Measurements from ENCODE around the gene LIME1.
"Not testable (repeated sequence)": the region's sequence is repeated elsewhere in the genome, so short reads cannot be mapped to it uniquely, and the experiment has no call there.

LIME1 gene

DNA sequence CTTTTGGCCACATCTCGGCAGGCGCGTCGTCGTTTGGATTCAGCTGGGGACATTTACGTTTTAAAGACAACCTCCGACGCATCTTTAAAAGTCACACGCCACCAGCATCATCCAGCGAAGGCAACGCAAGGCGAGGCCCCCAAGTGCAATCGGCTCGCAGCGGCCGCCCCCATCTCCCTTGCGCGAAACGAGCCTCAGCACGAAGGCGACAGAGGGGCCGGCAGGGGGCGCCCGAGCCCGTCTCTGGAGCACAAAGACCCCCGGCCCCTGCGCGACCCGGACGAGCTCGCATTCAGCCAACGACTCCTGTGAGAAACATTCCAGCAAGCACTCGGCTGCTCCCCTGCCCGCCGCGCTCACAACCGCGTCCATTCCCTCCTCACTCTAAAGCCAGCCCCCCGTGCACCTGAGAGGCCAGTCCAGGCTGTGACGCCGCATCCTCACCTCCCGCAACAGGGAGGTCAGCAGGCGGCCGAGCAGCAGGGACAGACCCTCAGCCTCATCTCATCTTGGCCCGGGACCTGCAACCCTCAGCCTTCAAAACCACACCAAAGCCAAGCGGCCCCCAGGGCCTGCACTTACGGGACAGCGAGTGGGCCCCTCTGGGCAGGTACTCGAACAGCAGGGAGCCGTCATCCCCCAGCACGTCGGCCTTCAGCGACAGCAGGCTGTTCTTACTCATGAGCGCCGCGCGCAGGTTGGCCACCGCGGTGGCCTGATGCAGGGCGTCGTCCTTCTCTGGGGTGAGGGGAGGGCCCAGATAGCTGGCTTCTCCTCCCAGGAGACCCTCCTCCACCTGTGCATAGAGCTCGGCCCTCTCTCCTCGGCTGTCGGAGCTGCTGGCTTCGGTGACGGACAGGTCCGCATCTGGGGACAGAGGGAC lies 38.9 kb downstream of the LIME1 start:
- peak; percentile 82 for DNase-seq

DNA sequence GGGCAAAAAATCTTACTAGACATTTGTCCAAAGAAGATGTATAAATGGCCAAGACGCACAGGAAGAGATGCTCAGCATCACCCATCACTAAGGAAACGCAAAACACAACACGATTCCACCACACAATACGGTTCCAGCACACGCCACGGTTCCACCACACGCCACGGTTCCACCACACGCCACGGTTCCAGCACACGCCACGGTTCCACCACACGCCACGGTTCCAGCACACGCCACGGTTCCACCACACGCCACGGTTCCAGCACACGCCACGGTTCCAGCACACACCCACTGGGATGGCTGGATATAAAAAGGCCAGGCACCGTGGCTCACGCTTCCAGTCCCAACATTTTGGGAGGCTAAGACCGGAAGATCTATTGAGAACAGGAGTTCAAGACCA lies 40.4 kb downstream of the LIME1 start:
- DNase-seq = not testable (repeated sequence)

DNA sequence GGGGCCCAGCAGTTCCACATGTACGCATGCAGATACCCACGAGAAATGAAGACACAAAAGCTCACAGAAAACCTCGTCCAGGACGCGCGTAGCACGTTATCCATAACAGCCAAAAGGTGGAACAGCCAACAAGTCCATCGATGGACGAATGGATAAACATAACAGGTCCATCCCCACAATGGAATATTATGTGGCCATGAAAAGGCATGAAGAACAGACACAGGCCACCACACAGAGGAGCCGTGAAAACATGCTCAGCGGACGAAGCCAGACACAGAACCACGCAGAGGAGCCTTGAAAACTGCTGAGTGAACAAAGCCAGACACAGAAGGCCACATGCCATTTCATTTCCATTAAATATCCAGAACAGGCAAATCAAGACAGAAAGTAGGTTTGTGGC lies 41.1 kb downstream of the LIME1 start:
- no peak for DNase-seq

DNA sequence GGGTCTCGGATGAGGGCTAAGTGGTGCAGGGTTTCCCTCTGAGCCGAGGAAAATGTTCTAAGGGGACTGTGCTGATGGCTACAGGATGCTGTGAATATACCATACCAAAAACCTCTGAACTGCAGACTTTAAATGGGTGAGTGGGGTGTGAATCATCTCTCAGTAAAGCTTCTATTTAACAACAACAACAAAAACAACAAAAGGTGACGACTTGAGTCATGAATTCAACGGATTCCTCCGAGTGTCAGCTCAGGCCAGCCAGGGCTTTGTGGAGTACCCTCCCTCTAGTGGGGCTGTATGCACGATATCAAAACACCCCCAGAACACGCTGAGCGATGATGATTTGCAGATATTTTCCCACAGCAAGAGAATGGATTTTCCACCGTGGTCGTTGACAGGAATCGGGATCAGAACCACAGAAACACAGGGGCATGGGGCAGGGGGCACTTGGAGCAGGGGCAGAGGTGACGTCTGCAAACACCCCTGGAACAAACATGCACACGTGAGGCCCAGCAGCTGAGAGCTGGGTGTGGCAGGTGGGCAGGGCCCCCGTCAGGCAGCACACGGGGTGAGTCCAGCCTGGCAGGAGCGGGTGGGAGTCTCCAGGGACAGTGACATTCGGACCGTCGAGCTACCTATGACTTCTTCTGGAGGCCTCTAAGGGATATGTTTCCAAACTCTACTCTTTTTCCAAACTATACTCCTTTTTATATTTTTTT lies 41.7 kb downstream of the LIME1 start:
- no peak for DNase-seq

DNA sequence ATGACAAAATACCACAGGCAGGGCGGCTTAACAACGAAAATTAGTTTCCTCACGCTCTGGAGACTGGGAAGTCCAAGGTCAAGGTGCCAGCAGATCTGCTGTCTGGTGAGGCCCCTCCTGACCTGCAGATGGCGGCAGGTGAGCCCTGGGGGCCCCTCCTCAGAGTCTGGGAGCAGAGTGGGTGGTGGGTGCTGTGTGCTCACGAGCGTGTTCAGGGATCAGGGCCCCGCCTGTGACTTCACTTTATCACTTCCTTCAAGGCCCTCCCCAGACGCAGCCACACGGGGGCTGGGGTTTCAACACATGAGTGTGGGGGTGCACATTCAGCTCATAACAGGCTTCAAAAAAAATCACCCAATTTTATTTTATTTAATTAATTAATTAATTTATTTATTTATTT lies 42.4 kb downstream of the LIME1 start:
- no peak for DNase-seq

DNA sequence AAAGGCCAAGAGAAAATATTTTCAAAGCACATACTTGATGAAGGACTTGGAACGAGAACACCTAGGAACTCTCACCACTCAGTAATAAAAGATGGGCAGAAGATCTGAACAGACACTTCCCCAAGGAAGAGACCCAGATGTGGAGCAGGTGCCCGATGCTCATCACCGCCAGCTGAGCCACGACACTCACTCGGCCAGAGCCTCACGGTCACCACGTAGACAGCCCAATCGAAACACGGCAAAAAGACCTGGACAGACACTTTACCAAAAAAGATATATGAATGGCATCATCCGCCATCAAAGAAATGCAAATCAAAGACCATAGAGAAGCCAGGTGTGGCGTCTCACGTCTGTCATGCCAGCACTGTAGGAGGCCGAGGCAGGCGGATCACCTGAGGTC lies 44.7 kb downstream of the LIME1 start:
- no peak for DNase-seq

DNA sequence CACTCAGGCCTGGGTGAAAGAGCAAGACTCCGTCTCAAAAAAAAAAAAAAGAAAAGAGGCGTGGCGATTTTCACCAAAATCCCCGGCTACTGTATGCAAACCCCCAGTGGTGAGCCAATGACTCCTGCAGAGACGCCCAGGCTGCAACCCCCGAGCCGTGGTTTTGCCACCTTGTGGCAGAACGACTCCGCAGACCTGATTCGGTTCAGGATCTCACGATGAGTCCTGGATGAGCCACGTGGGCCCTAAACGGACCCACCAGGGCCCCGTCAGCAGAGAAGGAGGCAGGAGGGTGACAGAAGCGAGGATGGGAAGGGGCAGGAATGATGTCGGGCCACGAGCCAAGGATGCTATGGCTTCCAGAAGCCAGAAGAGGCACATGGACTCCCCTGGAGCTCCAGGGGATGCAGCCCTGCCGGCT lies 45.6 kb downstream of the LIME1 start:
- no peak for DNase-seq

DNA sequence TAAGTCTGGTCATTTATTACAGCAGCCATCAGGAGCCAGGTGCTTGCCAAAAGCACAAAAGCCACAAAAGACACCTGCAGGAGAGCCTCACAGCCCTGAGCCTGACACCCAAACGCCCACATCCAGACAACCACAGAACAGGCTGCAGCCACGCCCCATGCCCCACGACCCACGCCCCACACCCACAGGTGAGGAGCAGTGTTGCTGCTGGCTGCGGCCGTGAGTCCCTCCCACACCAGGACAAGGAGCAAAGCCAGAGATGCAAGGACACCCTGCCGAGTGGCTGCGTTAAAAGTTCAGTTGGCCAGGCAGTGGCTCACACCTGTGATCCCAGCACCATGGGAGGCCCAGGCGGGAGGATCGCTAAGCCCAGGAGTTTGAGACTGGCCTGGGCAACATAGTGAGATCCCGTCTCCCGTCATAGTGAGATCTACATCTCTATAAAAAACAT lies 46.1 kb downstream of the LIME1 start:
- DNase-seq = no peak

DNA sequence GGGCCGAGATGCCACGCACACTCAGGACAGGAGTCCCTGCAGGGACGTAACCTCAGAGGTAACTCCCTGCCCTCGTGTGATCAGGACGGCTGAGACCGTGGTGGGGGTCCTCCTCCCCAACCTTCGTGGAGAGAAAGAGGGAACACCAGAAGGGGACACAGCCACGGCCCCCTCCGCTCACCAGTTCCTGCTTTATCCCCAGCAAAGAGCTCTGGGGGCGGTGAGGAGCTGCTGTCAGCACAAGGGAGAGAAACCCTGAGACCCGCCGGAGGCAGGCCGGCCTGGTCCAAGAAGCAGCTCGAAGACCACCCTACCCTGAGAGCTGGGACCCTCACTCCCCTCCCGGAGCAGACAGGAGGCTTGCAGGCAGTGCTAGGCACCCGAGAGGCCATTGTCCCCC lies 47.5 kb downstream of the LIME1 start:
- DNase-seq = no peak

DNA sequence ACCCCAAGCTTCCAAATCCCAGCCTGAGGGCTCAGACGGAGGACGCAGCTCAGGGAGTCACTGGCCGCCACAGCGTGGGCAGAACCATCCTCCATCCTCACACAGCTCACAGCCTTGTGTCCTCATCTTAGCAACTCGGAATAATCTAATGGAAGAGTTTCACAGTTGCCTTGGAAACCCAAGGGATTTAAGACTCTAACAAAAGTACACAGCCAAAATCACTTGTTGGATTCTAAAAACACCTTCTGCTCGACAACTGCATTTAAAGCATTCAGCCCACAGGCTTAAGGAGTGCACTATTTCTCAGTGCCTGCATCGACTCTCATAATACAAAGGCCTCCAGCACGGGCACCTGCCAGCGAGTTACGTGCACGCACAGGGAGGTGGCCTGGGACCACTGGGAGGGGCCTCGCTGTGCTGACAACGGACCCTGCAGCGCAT lies 49.2 kb downstream of the LIME1 start:
- DNase-seq = no peak

DNA sequence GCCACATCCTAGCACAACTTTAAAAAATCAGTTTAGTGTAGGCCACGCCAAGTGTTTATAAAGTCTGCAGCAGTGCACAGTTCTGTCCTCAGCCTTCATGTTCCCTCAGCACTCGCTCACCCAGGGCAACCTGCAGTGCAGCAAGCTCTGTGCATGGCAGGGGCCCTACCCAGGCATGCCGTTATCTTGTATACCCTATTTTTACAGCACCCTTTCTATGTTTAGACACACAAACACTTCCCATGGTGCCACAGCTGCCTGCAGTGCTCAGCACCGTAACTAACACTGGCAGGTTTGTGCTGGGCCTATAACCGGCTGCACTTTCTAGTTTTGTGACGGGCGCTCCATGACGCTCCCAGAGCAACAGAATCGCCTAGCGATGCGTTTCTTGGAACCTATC lies 50.8 kb downstream of the LIME1 start:
- DNase-seq = no peak

DNA sequence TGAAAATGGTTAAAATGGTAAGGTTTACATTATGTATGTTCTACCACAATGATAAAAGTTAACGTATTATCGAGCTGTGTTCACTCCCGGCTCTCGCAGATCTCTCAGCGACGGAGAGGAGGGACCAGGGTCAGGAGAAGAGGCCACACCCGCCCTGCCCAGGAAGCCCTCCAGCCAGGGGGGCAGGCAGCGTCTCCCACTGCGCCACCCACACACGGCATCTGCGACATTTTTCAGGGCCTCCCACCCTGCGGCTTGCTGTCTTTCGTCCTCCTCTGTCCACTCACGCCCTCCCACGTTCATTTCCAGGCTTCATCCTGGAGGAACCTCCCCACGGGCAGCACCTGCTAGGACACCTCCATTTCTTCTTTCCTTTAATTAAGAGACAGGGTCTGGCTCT lies 51.3 kb downstream of the LIME1 start:
- no peak for DNase-seq

Measured in activated CD8-positive, alpha-beta memory T cell treated with anti-CD3 and anti-CD28 coated beads, Interleukin-2, amount 50 U/mL, for 48 hours (primary cell).